ENCODE results near the gene TBC1D4.

GRCh38 chr13:75402787-75403186 lies 79.2 kb downstream of the TBC1D4 start:
- TF ChIP-seq EZH2phosphoT487 (IDR thresholded peaks at IDR 0.05; ENCODE audit: low read length) (no peak), CTCF (IDR thresholded peaks at IDR 0.05; ENCODE audit: low read length) (no peak)
